Keratinocyte (primary cell): ENCODE measurements around the gene ZNF19. TPM values are rescaled to one million over a fixed set of nuclear protein-coding genes. Genes with fewer than 3 reads are reported as not detected.
A peak's percentile ranks its signal among the peaks of the same experiment; 100 is the strongest.

Experiments used
- DNase-seq: peaks from one replicate; pipeline ENCODE4 v3.0.0-alpha.2; 2011; ENCODE audit warnings: low read depth, missing footprints, low spot score
- FAIRE-seq: peaks from 2 replicates; lab custom pipeline; 2011; peaks lifted over from hg19 to GRCh38; lab: Jason Lieb, UNC
- H2AFZ ChIP-seq: 2 replicates; pipeline ENCODE4 v1.6.0; 2012; ENCODE audit warnings: low read length, control low read depth, inconsistent platforms; ENCODE audit not compliant: control insufficient read depth
- H3K27ac ChIP-seq: 2 replicates; pipeline ENCODE4 v1.5.1; 2011; ENCODE audit warnings: low read length; ENCODE audit not compliant: control insufficient read depth, insufficient read depth
- H3K27me3 ChIP-seq: 3 replicates; pipeline ENCODE4 v1.6.0; 2011; ENCODE audit warnings: low read length; ENCODE audit not compliant: control insufficient read depth, insufficient read depth; ENCODE audit errors: extremely low read depth
- H3K36me3 ChIP-seq, 2 experiments: 2 replicates in 1 of 2; 3 replicates in 1 of 2; pipeline ENCODE4 v1.5.1; 2011; ENCODE audit warnings: low read length in 2 of 2, mild to moderate bottlenecking in 1 of 2; ENCODE audit not compliant: control insufficient read depth in 2 of 2, insufficient read depth in 2 of 2; ENCODE audit errors: extremely low read depth in 1 of 2
- H3K4me1 ChIP-seq: 3 replicates; pipeline ENCODE4 v1.5.1; 2011; ENCODE audit warnings: low read length; ENCODE audit not compliant: control insufficient read depth, insufficient read depth; ENCODE audit errors: extremely low read depth
- H3K4me2 ChIP-seq: 3 replicates; pipeline ENCODE4 v1.6.0; 2011; ENCODE audit warnings: low read depth, low read length; ENCODE audit not compliant: control insufficient read depth, insufficient read depth; ENCODE audit errors: extremely low read depth
- H3K4me3 ChIP-seq, 3 experiments: fragments of 200-600 bp in 1 of 3; sonication (generic) in 1 of 3; 2 replicates in 2 of 3; 3 replicates in 1 of 3; pipeline ENCODE4 v1.5.1; 2011 to 2016; ENCODE audit warnings: low read length in 3 of 3, mild to moderate bottlenecking in 3 of 3, control low read depth in 2 of 3, inconsistent platforms in 1 of 3, low read depth in 1 of 3, mixed read lengths in 1 of 3, mixed run types in 1 of 3, moderate library complexity in 1 of 3; ENCODE audit not compliant: control insufficient read depth in 2 of 3, insufficient read depth in 2 of 3; ENCODE audit errors: extremely low read depth in 1 of 3
- H3K79me2 ChIP-seq: 2 replicates; pipeline ENCODE4 v1.6.0; 2012; ENCODE audit warnings: low read length; ENCODE audit not compliant: control insufficient read depth, insufficient read depth
- H3K9ac ChIP-seq: 3 replicates; pipeline ENCODE4 v1.6.0; 2011; ENCODE audit warnings: low read length; ENCODE audit not compliant: control insufficient read depth, insufficient read depth; ENCODE audit errors: extremely low read depth
- H3K9me1 ChIP-seq: 3 replicates; pipeline ENCODE4 v1.6.0; 2011; ENCODE audit warnings: low read length; ENCODE audit not compliant: control insufficient read depth, insufficient read depth; ENCODE audit errors: extremely low read depth
- H3K9me3 ChIP-seq: 2 replicates; pipeline ENCODE4 v1.5.1; 2012; ENCODE audit warnings: low read depth, low read length; ENCODE audit not compliant: control insufficient read depth
- H4K20me1 ChIP-seq: 3 replicates; pipeline ENCODE4 v1.6.0; 2011; ENCODE audit warnings: low read length; ENCODE audit not compliant: control insufficient read depth, insufficient read depth; ENCODE audit errors: extremely low read depth
- EZH2 ChIP-seq: IDR thresholded peaks from one replicate; pipeline ENCODE4 v1.6.1; 2012; ENCODE audit warnings: inconsistent platforms, mild to moderate bottlenecking, low read length, moderate library complexity
- dilution Hi-C: fragments of 300-500 bp; cut with MboI; formaldehyde crosslinking; loops from one replicate; pipeline ENCODE4 v1.7.0; 2020; ENCODE audit warnings: low sequenced_read_pairs; ENCODE audit not compliant: extremely low pct_ligation_motif_present
- polyA plus RNA-seq, 5 experiments: library from polyadenylated mRNA; depleted of rRNA in 3 of 5; stranded (reverse) in 3 of 5; stranded (forward) in 1 of 5; unstranded in 1 of 5; fragments of >200 nt; gene quantifications; 1 replicate in 1 of 5; 2 replicates in 3 of 5; 3 replicates in 1 of 5; pipeline versions ENCODE4 v1.2.1 to v1.2.3, GENCODE V29; 2011 to 2012; ENCODE audit warnings: missing spikeins in 2 of 5, low read depth in 1 of 5, low replicate concordance in 1 of 5
- TF ChIP-seq, protein P1 (sequence below), 3 experiments: IDR thresholded peaks in 1 of 3; conservative IDR thresholded peaks in 1 of 3; optimal IDR thresholded peaks in 1 of 3; 2 replicates in 2 of 3; 3 replicates in 1 of 3; pipeline versions ENCODE3 to v1.5.1; 2011; ENCODE audit warnings: low read length in 3 of 3, mild to moderate bottlenecking in 3 of 3, moderate library complexity in 2 of 3, control low read depth in 1 of 3, inconsistent platforms in 1 of 3; ENCODE audit not compliant: insufficient read depth in 2 of 3; ENCODE audit errors: extremely low read depth in 1 of 3

The ZNF19 gene
- polyA plus RNA-seq, 1 donor (not counting 4 experiments of a cell fraction or from before 2014, with no cell fraction given), result 1.7 TPM

DNA sequence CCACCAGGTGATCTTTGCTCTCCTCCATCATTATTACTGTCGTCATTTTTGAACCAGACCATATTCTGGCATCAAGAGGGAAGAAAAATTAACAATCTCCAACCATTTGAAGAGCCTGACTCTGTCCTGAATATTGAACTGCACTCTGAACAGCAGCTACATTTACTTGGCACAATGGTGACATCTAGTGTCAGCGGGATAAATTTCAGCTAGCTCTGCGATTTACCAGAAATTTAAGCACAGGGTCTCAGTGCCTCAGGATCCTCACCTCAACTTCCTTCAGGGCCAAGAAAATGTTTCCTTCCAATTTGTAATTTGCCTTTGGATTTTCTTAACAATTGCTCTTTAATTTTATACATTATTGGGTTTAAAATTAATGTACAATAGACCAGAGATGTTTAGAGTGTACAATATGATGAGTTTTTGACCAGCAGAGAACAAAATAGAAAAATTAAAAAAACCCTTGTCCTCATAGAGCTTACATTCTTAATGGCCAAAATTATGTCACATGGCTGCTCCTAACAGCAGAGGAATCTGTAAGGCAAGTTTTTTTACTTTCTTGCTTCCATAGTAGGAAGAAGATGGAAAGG is 10.7 kb upstream of the ZNF19 start:
- FAIRE-seq (no peak), DNase-seq (no peak)
- Histone ChIP-seq H3K9me3 (no peaks in the 10 kb centered on the region), H3K27ac (no peak overlapping the region), H2AFZ (no peak overlapping the region), H3K4me2 (no peak overlapping the region), H3K9me1 (no peaks in the 10 kb centered on the region), H4K20me1 (no peaks in the 10 kb centered on the region), H3K36me3 (no peaks in the 10 kb centered on the region), H3K4me3 (no peak overlapping the region), H3K4me1 (no peaks in the 10 kb centered on the region), H3K79me2 (no peaks in the 10 kb centered on the region), H3K9ac (no peak overlapping the region), H3K27me3 (no peaks in the 10 kb centered on the region)
- dilution Hi-C loops, result no loop called here
- TF ChIP-seq EZH2, result no peak
- TF ChIP-seq, protein P1, sequence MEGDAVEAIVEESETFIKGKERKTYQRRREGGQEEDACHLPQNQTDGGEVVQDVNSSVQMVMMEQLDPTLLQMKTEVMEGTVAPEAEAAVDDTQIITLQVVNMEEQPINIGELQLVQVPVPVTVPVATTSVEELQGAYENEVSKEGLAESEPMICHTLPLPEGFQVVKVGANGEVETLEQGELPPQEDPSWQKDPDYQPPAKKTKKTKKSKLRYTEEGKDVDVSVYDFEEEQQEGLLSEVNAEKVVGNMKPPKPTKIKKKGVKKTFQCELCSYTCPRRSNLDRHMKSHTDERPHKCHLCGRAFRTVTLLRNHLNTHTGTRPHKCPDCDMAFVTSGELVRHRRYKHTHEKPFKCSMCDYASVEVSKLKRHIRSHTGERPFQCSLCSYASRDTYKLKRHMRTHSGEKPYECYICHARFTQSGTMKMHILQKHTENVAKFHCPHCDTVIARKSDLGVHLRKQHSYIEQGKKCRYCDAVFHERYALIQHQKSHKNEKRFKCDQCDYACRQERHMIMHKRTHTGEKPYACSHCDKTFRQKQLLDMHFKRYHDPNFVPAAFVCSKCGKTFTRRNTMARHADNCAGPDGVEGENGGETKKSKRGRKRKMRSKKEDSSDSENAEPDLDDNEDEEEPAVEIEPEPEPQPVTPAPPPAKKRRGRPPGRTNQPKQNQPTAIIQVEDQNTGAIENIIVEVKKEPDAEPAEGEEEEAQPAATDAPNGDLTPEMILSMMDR (optimal IDR thresholded peaks at IDR 0.05 in 1 of 3, IDR thresholded peaks at IDR 0.05 in 1 of 3, conservative IDR thresholded peaks at IDR 0.05 in 1 of 3; ENCODE audit: extremely low read depth in 1 of 3, insufficient read depth in 2 of 3, low read length in 3 of 3), result peak; percentile 61 to 82 (median 73)

DNA sequence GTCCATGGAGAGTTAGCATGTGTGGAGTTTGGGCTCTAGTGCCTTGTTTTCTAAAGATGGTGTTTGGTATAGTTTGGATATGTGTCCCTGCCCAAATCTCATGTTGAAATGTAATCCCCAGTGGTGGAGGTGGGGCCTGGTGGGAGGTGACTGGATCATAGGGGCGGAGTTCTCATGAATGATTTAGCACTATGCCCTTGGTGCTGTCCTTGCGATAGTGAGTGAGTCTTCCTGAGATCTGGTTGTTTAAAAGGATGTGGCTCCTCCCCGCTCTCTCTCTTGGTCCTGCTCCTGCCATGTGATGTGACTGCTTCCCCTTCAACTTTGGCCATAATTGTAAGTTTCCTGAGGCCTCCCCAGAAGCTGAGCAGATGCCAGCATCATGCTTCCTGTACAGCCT is 8.9 kb upstream of the ZNF19 start:
- H3K36me3 ChIP-seq, result no peaks in the 10 kb centered on the region
- H3K4me3 ChIP-seq, result no peak overlapping the region
- DNase-seq, result no peak
- dilution Hi-C loops, result no loop called here
- no peaks in the 10 kb centered on the region for H3K27me3 ChIP-seq
- no peak overlapping the region for H2AFZ ChIP-seq
- H4K20me1 ChIP-seq, result no peaks in the 10 kb centered on the region
- TF ChIP-seq, protein P1 (optimal IDR thresholded peaks at IDR 0.05 in 1 of 3, IDR thresholded peaks at IDR 0.05 in 1 of 3, conservative IDR thresholded peaks at IDR 0.05 in 1 of 3; ENCODE audit: extremely low read depth in 1 of 3, insufficient read depth in 2 of 3, low read length in 3 of 3), result no peak
- no peak for TF ChIP-seq EZH2
- no peak overlapping the region for H3K9ac ChIP-seq
- FAIRE-seq, result no peak
- no peaks in the 10 kb centered on the region for H3K79me2 ChIP-seq
- no peaks in the 10 kb centered on the region for H3K9me3 ChIP-seq
- no peaks in the 10 kb centered on the region for H3K4me1 ChIP-seq
- H3K27ac ChIP-seq, result no peak overlapping the region
- H3K9me1 ChIP-seq, result no peaks in the 10 kb centered on the region
- no peak overlapping the region for H3K4me2 ChIP-seq
